ENCODE data around the gene CEP63. TPM values are rescaled to one million over a fixed set of nuclear protein-coding genes. Genes with fewer than 3 reads are reported as not detected.

Gene CEP63
- total and polyA plus RNA-seq, 2 experiments from 2014 or later, result 15.1 to 53.9 TPM

GRCh38 chr3:134457376-134458074, 28.3 kb upstream of the CEP63 start (continued):
- TF ChIP-seq ZNF462 (CRISPR knock-in tag; IDR thresholded peaks at IDR 0.05), result no peak

GRCh38 chr3:134458406-134458945, 27.4 kb upstream of the CEP63 start:
- Histone ChIP-seq H2AFZ (no peak overlapping the region), H3K79me2 (replicated peaks; ENCODE audit: insufficient read depth) (no peaks in the 10 kb centered on the region), H4K20me1 (replicated peaks; ENCODE audit: insufficient read depth) (no peaks in the 10 kb centered on the region), H3K27ac (ENCODE audit: low read depth) (no peak overlapping the region), H3K27me3 (ENCODE audit: insufficient read depth) (no peaks in the 10 kb centered on the region), H3F3A (replicated peaks; ENCODE audit: low read depth) (peaks cover 5% of the 10 kb centered on the region; the same call in 1 of the 2 replicates), H3K36me3 (ENCODE audit: insufficient read depth) (no peaks in the 10 kb centered on the region), H3K4me2 (no peak overlapping the region), H3K4me1 (ENCODE audit: insufficient read depth) (peaks cover 17% of the 10 kb centered on the region), H3K4me3 (no peak overlapping the region), H3K9me2 (ENCODE audit: insufficient read depth) (no peaks in the 10 kb centered on the region)
- no peak for DNase-seq (ENCODE audit: low spot score)
- Mint-ChIP-seq H3K9me3 (no peaks in the 10 kb centered on the region), H3K27me3 (ENCODE audit: insufficient read depth, low read depth, poor library complexity) (peaks cover 10% of the 10 kb centered on the region), H3K4me3 (no peak overlapping the region), H3K4me1 (peaks cover 18% of the 10 kb centered on the region), H3K27ac (no peak overlapping the region), H3K36me3 (ENCODE audit: low read depth) (no peaks in the 10 kb centered on the region)
- no peak for ATAC-seq
- TF ChIP-seq CTCF (conservative IDR thresholded peaks at IDR 0.05; ENCODE audit: low read depth in 2 of 2) (no peak), ETS1 (IDR thresholded peaks at IDR 0.05) (no peak), REST (IDR thresholded peaks at IDR 0.05; ENCODE audit: unreplicated experiment) (no peak), NANOG (IDR thresholded peaks at IDR 0.05; ENCODE audit: borderline replicate concordance) (no peak), CREB1 (CRISPR knock-in tag; IDR thresholded peaks at IDR 0.05; ENCODE audit: low read depth) (no peak)
